ENCODE measurements around the gene EPHA8. TPM values are rescaled to one million over a fixed set of nuclear protein-coding genes. Genes with fewer than 3 reads are reported as not detected.

Gene EPHA8
- total and polyA plus RNA-seq, 2 of the 13 experiments (the other 11 are each of a cell fraction or from before 2014, with no cell fraction given) = not detected

DNA sequence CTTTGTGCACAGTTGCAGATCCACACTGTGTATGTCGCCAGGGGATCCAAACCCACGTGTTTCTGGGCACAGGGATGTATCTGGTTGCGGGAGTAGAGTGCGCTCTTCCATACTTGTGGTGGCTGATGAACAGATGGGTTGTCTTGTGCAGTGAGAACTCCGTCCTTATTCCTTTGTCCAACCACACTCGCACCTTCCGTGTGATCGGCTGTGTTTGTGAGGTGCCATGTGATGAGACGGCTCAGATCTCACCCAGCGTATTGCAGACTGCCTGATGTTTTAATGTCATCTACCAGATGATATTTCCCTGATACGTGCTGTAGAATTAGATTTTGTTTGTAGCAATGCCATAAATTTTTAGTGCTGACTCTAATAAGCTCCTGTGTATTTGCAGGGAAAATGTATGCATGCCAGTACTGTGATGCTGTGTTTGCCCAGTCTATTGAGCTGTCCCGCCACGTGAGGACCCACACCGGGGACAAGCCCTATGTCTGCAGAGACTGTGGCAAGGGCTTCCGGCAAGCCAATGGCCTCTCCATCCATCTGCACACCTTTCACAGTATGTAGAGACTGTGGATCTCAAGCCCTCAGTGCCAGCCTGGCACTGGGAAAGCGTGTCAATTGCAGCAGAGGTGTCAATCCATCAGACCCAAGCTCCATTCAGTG lies 46.2 kb upstream of the EPHA8 start:
- TF ChIP-seq ZFP36 (IDR thresholded peaks at IDR 0.05; ENCODE audit: borderline replicate concordance, low read depth, low read length, partially characterized antibody) = no peak
- TF ChIP-seq ATRX (CRISPR knock-in tag; IDR thresholded peaks at IDR 0.05; ENCODE audit: borderline replicate concordance) = no peak
- TF ChIP-seq KLF6 (CRISPR knock-in tag; IDR thresholded peaks at IDR 0.05) = no peak
- no peak for TF ChIP-seq SCMH1 (CRISPR knock-in tag; IDR thresholded peaks at IDR 0.05; ENCODE audit: borderline replicate concordance)
- no peak for TF ChIP-seq SOX13 (IDR thresholded peaks at IDR 0.05)
- no peak for TF ChIP-seq SOX13 (CRISPR knock-in tag; conservative IDR thresholded peaks at IDR 0.05 in 1 of 2, IDR thresholded peaks at IDR 0.05 in 1 of 2)
- TF ChIP-seq ZNF292 (CRISPR knock-in tag; IDR thresholded peaks at IDR 0.05; ENCODE audit: borderline replicate concordance, low read depth) = no peak
- POLR2A ChIA-PET = no interaction called here
- in situ Hi-C loops (cut with HindIII; ENCODE audit: extremely low pct_ligation_motif_present, low pct_unique_long_range_greater_than_20kb) (no loop called here), intact Hi-C loops (cut with micrococcal nuclease; ENCODE audit: unreplicated experiment) (no loop called here)
- CTCF ChIA-PET (ENCODE audit: low intra/inter-chr PET ratio, low total read pairs) = no interaction called here
- Histone ChIP-seq H3K79me2 (ENCODE audit: insufficient read depth, low read length) (no peaks in the 10 kb centered on the region), H2AFZ (ENCODE audit: low read length) (no peak overlapping the region), H3K4me1 (ENCODE audit: insufficient read depth, low read length) (no peaks in the 10 kb centered on the region), H3K4me3 (replicated peaks in 1 of 3; ENCODE audit: insufficient read depth in 1 of 3, low read depth in 2 of 3, low read length in 3 of 3) (no peak overlapping the region), H3K4me2 (ENCODE audit: low read depth, low read length) (no peak overlapping the region), H4K20me1 (ENCODE audit: insufficient read depth, low read length) (no peaks in the 10 kb centered on the region), H3K9ac (ENCODE audit: insufficient read depth, low read depth, low read length) (no peak overlapping the region), H3K9me3 (ENCODE audit: low read length) (no peaks in the 10 kb centered on the region), H3K27ac (ENCODE audit: extremely low read length, insufficient read depth, low read length) (no peak overlapping the region), H3K27me3 (ENCODE audit: control insufficient read depth in 1 of 2, insufficient read depth in 2 of 2, low read length in 2 of 2) (no peaks in the 10 kb centered on the region), H3K36me3 (replicated peaks in 1 of 2; ENCODE audit: control insufficient read depth in 1 of 2, insufficient read depth in 2 of 2, low read length in 2 of 2) (peaks cover 23 to 77% of the 10 kb centered on the region in 2 experiments)
- 97% methylated on average over 12 of the region's 16 CpGs for WGBS (ENCODE audit: low lambda C conversion rate)
- no TSS peak for BruUV-seq (replicated peaks)
- no peak for FAIRE-seq
- no peak for ATAC-seq
- DNase-seq (ENCODE audit: low spot score) = no peak

DNA sequence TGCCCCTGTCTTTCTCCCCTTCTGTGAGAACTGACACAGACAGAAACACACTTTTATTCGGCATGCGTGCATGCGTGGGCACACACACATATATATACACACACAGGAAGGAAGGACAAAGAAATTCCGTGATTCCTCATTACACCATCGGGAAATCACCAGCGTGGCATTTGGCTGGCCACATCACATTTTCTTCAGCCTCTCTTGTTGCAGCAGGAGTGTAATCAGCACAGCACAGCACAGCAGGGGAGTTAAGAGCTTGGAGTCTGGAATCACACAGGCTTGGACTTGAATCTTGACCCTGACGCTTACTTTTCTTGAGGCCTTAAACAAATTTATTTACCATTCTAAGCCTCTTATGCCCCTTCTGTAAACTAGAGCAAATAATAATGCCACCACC lies 45.3 kb upstream of the EPHA8 start:
- ATAC-seq = no peak
- WGBS (ENCODE audit: low lambda C conversion rate) = 96% methylated on average over 7 of the region's 7 CpGs
- H3K36me3 ChIP-seq (replicated peaks in 1 of 2; ENCODE audit: control insufficient read depth in 1 of 2, insufficient read depth in 2 of 2, low read length in 2 of 2) = peaks cover 22 to 72% of the 10 kb centered on the region in 2 experiments
- no peak for TF ChIP-seq CENPT (CRISPR knock-in tag; IDR thresholded peaks at IDR 0.05; ENCODE audit: low read depth)
- TF ChIP-seq, protein P1, sequence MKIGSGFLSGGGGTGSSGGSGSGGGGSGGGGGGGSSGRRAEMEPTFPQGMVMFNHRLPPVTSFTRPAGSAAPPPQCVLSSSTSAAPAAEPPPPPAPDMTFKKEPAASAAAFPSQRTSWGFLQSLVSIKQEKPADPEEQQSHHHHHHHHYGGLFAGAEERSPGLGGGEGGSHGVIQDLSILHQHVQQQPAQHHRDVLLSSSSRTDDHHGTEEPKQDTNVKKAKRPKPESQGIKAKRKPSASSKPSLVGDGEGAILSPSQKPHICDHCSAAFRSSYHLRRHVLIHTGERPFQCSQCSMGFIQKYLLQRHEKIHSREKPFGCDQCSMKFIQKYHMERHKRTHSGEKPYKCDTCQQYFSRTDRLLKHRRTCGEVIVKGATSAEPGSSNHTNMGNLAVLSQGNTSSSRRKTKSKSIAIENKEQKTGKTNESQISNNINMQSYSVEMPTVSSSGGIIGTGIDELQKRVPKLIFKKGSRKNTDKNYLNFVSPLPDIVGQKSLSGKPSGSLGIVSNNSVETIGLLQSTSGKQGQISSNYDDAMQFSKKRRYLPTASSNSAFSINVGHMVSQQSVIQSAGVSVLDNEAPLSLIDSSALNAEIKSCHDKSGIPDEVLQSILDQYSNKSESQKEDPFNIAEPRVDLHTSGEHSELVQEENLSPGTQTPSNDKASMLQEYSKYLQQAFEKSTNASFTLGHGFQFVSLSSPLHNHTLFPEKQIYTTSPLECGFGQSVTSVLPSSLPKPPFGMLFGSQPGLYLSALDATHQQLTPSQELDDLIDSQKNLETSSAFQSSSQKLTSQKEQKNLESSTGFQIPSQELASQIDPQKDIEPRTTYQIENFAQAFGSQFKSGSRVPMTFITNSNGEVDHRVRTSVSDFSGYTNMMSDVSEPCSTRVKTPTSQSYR (CRISPR knock-in tag; IDR thresholded peaks at IDR 0.05; ENCODE audit: borderline replicate concordance) = no peak
- TF ChIP-seq MEF2D (CRISPR knock-in tag; IDR thresholded peaks at IDR 0.05) = no peak
- TF ChIP-seq ZNF274 (CRISPR knock-in tag; IDR thresholded peaks at IDR 0.05) = no peak
- no peak for TF ChIP-seq ZNF577 (CRISPR knock-in tag; IDR thresholded peaks at IDR 0.05; ENCODE audit: borderline replicate concordance, low read depth)
- TF ChIP-seq RCOR2 (CRISPR knock-in tag; IDR thresholded peaks at IDR 0.05) = no peak
- no peak for TF ChIP-seq HOXA5 (CRISPR knock-in tag; IDR thresholded peaks at IDR 0.05)
- TF ChIP-seq, protein P2, sequence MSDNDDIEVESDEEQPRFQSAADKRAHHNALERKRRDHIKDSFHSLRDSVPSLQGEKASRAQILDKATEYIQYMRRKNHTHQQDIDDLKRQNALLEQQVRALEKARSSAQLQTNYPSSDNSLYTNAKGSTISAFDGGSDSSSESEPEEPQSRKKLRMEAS (IDR thresholded peaks at IDR 0.05) = no peak
- no peak for TF ChIP-seq MBNL3 (CRISPR knock-in tag; conservative IDR thresholded peaks at IDR 0.05)
- no peak for TF ChIP-seq FOSL2 (CRISPR knock-in tag; IDR thresholded peaks at IDR 0.05)
- no peak for TF ChIP-seq ZNF777 (CRISPR knock-in tag; IDR thresholded peaks at IDR 0.05)

More for the DNA sequence above, 45.3 kb upstream of the EPHA8 start:
- FAIRE-seq (no peak), DNase-seq (ENCODE audit: low spot score) (no peak)
- intact Hi-C loops (cut with micrococcal nuclease; ENCODE audit: unreplicated experiment) = no loop called here
- Histone ChIP-seq H3K9me3 (ENCODE audit: low read length) (no peaks in the 10 kb centered on the region), H4K20me1 (ENCODE audit: insufficient read depth, low read length) (no peaks in the 10 kb centered on the region), H3K27ac (ENCODE audit: extremely low read length, insufficient read depth, low read length) (no peak overlapping the region), H3K4me1 (ENCODE audit: insufficient read depth, low read length) (no peaks in the 10 kb centered on the region), H3K4me3 (replicated peaks in 1 of 3; ENCODE audit: insufficient read depth in 1 of 3, low read depth in 2 of 3, low read length in 3 of 3) (no peak overlapping the region), H3K4me2 (ENCODE audit: low read depth, low read length) (no peak overlapping the region), H3K27me3 (ENCODE audit: control insufficient read depth in 1 of 2, insufficient read depth in 2 of 2, low read length in 2 of 2) (no peaks in the 10 kb centered on the region), H3K9ac (ENCODE audit: insufficient read depth, low read depth, low read length) (no peak overlapping the region), H3K79me2 (ENCODE audit: insufficient read depth, low read length) (no peaks in the 10 kb centered on the region), H2AFZ (ENCODE audit: low read length) (no peak overlapping the region)
- CTCF ChIA-PET (ENCODE audit: low intra/inter-chr PET ratio, low total read pairs) = no interaction called here
- POLR2A ChIA-PET = no interaction called here
- in situ Hi-C loops (cut with HindIII; ENCODE audit: extremely low pct_ligation_motif_present, low pct_unique_long_range_greater_than_20kb) = no loop called here
- BruUV-seq (replicated peaks) = no TSS peak
